ENCODE data around the gene MEA1.

The MEA1 gene

GRCh38 chr6:42963179-42963854, 50.4 kb downstream of the MEA1 start:
- no peaks in the 10 kb centered on the region for H3K27me3 ChIP-seq (ENCODE audit: control insufficient read depth, insufficient read depth, low read length)
- H3K9me3 ChIP-seq (ENCODE audit: control insufficient read depth, low read length) = no peaks in the 10 kb centered on the region
- H3K36me3 ChIP-seq (ENCODE audit: control insufficient read depth, insufficient read depth, low read length) = peaks cover 18% of the 10 kb centered on the region
- H3K4me1 ChIP-seq (ENCODE audit: control insufficient read depth, insufficient read depth, low read length) = peaks cover 10% of the 10 kb centered on the region
- H3K9ac ChIP-seq (ENCODE audit: low read length) = no peak overlapping the region
- no peak overlapping the region for H3K4me3 ChIP-seq (ENCODE audit: low read length)

DNA sequence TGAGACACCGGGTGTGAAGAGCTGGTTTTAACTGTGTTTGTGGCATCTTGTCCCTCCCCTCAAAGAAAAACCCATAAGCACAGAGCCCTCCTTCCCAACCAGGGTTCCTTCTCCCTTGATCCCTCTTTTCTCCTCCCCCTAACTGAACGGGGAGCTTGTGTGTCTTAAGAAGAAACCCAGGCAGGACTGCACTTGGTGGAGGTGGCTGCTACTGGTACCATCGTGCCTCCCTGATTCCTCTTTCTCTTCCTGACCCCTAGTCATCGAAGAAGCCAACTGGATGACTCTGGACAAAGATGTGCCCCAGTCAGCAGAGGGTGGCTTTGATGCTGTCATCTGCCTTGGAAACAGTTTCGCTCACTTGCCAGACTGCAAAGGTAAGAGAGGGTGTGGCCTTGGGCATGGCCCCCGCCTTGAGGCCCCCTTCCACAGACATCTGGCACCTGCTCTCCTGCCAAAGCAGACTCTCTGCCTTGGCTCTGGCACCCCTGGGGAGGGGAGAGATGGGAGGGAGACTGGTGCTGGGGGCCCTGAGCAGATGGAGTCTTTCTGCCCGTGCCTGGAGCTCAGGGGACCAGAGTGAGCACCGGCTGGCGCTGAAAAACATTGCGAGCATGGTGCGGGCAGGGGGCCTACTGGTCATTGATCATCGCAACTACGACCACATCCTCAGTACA, 51.1 kb downstream of the MEA1 start:
- H3K9ac ChIP-seq (ENCODE audit: low read length) = no peak overlapping the region
- no peak overlapping the region for H3K4me3 ChIP-seq (ENCODE audit: low read length)
- H3K36me3 ChIP-seq (ENCODE audit: control insufficient read depth, insufficient read depth, low read length) = peaks cover 18% of the 10 kb centered on the region
- no peaks in the 10 kb centered on the region for H3K9me3 ChIP-seq (ENCODE audit: control insufficient read depth, low read length)
- peaks cover 10% of the 10 kb centered on the region for H3K4me1 ChIP-seq (ENCODE audit: control insufficient read depth, insufficient read depth, low read length)
- no peaks in the 10 kb centered on the region for H3K27me3 ChIP-seq (ENCODE audit: control insufficient read depth, insufficient read depth, low read length)

DNA sequence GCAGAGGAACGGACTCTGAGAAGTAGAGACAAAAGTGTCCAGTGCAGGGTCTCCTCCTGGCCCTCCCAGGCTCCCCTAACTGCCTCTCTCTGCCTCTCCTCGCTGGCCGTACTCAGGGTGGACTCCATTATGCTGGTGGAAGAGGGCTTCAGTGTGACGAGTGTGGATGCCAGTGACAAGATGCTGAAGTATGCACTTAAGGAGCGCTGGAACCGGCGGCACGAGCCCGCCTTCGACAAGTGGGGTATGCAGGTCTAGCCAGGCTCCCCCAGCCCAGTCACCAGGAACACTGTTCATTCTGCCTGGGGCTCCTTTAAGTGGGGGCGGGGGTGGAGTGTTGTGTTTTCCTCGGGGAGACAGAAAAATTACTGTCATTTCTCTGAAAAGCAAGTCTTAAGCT, 51.6 kb downstream of the MEA1 start:
- no peak overlapping the region for H3K9ac ChIP-seq (ENCODE audit: low read length)
- H3K4me1 ChIP-seq (ENCODE audit: control insufficient read depth, insufficient read depth, low read length) = peaks cover 10% of the 10 kb centered on the region
- H3K27me3 ChIP-seq (ENCODE audit: control insufficient read depth, insufficient read depth, low read length) = no peaks in the 10 kb centered on the region
- no peaks in the 10 kb centered on the region for H3K9me3 ChIP-seq (ENCODE audit: control insufficient read depth, low read length)
- H3K4me3 ChIP-seq (ENCODE audit: low read length) = no peak overlapping the region
- peaks cover 18% of the 10 kb centered on the region for H3K36me3 ChIP-seq (ENCODE audit: control insufficient read depth, insufficient read depth, low read length)

Data from mucosa of stomach (tissue), 1 donor.